Esophagus squamous epithelium (tissue), 4 donors: ENCODE results near the gene RFX2.

Experiments
- CTCF ChIP-seq, 6 experiments: fragments of 450-650 bp in 4 of 6; fragments of 200-600 bp in 2 of 6; sonication (generic) in 2 of 6; IDR thresholded peaks; one replicate each; pipeline ENCODE4 v1.5.1; 2016 to 2019; ENCODE audit warnings: antibody characterized with exemption in 6 of 6, mild to moderate bottlenecking in 4 of 6, moderate library complexity in 4 of 6
- POLR2A ChIP-seq, 4 donors: fragments of 450-650 bp; IDR thresholded peaks; one replicate each; pipeline ENCODE4 v1.6.1; 2017; ENCODE audit warnings: antibody characterized with exemption in 4 of 4, mild to moderate bottlenecking in 4 of 4, moderate library complexity in 3 of 4

GRCh38 chr19:6045108-6045507, 65.2 kb downstream of the RFX2 start:
- no peak for TF ChIP-seq POLR2A (IDR thresholded peaks at IDR 0.05)
- no peak for TF ChIP-seq CTCF (IDR thresholded peaks at IDR 0.05)
